Globus pallidus (tissue), 1 donor: ENCODE data around the gene TOPAZ1.
A peak's percentile ranks its signal among the peaks of the same experiment; 100 is the strongest.

Experiments used
- DNase-seq: peaks from one replicate; pipeline ENCODE4 v3.0.0-alpha.2; 2015; ENCODE audit warnings: low spot score

The TOPAZ1 gene

GRCh38 chr3:44241706-44242105 is at the start of gene TOPAZ1:
Gene TOPAZ1, plus strand, starts transcription at chr3:44241886. Its CDS starts 168 bp downstream, at chr3:44242054.
- DNase-seq = no peak

- peak; percentile 63 for DNase-seq
These were observed 43.1 kb upstream of the TOPAZ1 start for GRCh38 chr3:44198284-44199269.

- DNase-seq = no peak
These were observed 35.4 kb upstream of the TOPAZ1 start for GRCh38 chr3:44206261-44206660.

DNA sequence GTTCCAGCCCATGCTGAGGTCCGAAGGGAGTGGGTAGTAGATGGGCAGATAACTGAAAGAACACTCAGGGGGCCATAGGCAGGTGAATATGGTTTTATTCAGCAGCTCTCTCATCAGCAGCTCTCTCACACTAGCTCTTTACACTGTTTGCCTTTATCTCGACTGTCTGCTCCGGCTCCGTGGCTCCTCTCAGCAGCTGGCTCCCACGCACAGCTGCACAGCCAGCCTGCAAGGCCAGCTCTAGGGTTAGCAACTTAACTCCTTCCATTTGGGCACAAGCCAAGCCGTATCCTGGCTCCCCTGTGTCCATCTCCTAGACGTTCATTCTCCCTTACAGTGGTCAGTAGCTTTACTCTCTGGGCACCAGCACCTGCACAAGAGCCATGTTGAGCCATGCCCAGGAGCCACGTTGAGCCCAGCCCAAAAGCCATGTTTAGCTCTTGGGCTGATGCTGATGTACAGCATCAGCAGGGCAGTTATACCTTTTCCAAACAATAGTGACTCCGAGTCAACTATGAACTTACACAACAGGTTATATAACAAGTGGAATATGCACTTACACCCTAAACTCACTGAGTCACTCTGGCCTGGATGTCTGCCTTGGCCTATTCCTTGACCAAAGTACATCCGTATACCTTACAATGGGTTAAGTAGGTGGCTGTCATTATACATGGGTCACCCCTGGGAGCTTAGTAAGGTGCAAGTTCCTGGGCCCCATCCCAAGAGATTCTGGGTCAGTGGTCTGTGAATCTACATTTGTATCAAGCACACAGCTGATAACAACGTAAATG is 34.6 kb upstream of the TOPAZ1 start:
- no peak for DNase-seq

GRCh38 chr3:44208086-44208485 is 33.6 kb upstream of the TOPAZ1 start:
- DNase-seq = no peak

GRCh38 chr3:44208568-44208967 is 33.1 kb upstream of the TOPAZ1 start:
- no peak for DNase-seq

DNA sequence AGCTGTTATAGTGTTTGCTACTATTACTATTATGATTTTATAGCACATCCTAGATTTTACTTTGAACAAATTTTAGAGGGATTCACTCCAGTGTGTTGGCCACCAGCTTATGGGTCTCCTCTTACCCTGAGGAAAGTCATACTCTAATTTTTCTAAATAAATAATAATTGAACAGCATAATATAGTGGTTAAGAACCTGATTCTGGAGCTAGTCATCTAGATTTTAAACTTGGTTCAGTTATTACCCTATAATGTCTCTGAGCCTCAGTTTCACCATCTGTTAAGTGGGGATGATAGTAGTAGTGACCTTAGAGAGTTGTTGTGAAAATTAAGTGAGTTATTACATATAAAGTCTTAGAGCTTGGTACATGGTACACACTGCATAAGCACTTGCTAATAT is 30.7 kb upstream of the TOPAZ1 start:
- no peak for DNase-seq

DNA sequence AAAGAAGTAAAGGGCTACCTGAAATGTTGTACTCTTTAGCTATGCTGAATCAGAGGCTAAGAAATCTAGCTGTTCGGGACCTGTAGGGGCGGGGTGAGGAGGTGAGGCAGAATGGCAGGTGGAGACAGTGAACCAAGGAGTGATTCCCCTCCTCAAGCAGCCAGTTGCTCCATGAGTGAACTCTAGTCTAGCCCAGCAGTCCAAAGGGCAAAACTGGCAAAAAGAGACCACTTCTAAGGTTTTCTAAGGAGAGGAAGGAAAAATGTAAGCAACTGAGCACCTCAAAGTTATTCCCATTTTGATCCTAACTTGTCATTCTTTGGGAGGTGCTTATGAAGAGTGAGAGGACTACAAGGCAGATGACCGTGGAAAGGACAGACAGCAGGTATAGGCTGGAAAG is 19.3 kb upstream of the TOPAZ1 start:
- no peak for DNase-seq

GRCh38 chr3:44223299-44223698 is 18.4 kb upstream of the TOPAZ1 start:
- DNase-seq = no peak

- DNase-seq = no peak
These were observed 17.6 kb upstream of the TOPAZ1 start for GRCh38 chr3:44224131-44224530.

DNA sequence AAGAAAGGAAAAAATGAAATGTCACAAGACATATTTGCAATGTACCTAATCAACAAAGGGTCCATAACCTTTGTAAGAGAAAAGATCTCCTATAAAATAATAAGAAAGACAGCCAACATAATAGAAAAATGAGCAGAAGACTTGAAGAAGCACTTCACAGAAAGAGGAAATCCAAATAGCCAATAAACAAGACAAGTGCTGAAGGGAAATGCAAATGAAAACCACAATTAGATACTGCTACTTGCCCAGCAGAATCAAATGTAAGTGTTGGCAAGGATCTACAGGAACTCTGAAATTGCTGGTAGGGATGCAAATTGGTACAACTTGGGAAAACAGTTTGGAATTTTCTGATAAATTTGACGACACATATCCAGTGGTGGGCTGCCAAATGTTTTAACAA is 15.1 kb upstream of the TOPAZ1 start:
- no peak for DNase-seq

GRCh38 chr3:44227632-44228031 is 14.1 kb upstream of the TOPAZ1 start:
- DNase-seq = no peak

- DNase-seq = no peak
These were observed 12.8 kb upstream of the TOPAZ1 start for GRCh38 chr3:44228900-44229299.

DNA sequence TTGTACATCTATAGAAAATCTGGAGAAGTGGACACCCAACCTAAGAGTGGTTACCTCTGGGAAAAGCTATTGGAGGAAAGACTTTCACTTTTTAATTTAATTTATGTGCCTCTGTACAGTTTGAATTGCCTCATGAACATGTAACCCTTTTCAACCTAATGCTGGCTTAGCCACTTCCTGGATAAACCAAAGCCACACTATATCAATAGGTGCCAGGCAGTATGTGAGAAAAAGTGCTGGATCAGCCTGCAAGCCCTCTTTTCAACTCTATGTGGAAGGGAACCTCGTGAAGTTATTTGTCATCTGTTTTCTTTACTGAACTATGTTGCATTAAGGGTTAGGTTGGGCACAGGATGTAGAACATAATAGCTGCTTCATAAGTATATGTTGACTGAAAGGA is 9.3 kb upstream of the TOPAZ1 start:
- DNase-seq = no peak

- DNase-seq = no peak
These were observed 6.9 kb upstream of the TOPAZ1 start for GRCh38 chr3:44234648-44235268.

DNA sequence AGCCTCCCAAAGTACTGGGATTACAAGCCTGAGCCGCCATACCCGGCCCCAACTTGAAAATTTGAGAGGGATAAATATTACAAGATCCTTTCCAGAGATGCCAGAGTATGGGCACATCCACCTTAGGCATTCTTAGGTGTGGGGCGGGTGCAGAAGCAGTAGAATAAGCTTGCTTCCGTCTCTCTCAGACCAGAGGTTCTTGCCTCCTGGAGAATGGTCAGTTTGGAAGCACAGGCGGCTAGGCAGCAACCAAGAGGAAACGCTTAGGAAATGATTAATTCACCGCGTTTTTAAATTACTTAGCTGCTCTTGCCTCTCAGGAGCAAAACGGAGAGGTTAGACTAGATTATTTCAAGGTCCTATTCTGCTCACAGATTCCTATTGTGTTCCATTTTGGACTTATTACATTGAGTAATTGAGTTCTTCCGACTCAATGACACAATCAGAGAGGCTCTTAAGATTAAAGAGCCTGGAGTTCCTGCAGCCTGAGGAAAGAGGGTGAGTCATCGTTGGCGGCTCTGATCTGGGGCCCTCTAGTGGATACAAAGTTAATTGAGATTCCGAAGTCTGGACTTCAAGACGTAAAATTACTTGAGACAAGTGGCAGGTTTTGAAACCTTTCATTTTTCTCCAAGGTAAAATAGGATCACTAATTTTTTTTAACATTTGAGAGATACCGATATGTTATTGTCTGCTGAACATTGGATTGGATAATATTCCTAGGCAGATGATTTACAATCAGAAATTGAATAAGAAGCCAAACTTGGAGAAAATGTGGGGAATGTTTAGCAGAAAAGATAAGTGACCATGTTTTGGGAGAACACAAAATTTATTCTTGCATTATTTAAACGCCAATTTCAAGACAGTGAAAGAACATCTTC is 5.8 kb upstream of the TOPAZ1 start:
- peak; percentile 62 for DNase-seq

GRCh38 chr3:44236485-44236908 is 5.2 kb upstream of the TOPAZ1 start:
- no peak for DNase-seq

- no peak for DNase-seq
These were observed 4.5 kb upstream of the TOPAZ1 start for GRCh38 chr3:44237161-44237560.

GRCh38 chr3:44237665-44238064 is 4.0 kb upstream of the TOPAZ1 start:
- DNase-seq = no peak

DNA sequence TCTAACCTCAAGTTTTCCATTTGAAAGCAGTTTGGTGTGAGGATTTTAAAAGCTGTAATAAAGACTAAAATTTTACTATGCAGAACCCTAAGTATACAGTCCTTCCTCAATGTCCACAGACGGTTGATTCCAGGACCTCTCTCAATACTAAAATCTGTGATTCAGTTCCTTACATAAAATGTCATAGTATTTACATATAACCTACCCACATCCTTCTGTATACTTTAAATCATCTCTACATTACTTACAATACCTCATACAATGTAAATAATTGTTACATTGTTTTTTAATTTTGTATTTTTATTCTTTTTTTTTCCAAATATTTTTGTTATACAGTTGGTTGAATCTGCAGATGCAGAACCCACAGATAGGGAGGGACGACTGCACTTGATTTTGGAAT is 2.8 kb upstream of the TOPAZ1 start:
- no peak for DNase-seq

GRCh38 chr3:44240061-44240460 is 1.6 kb upstream of the TOPAZ1 start:
- DNase-seq = no peak

GRCh38 chr3:44242721-44243120 is 1.0 kb downstream of the TOPAZ1 start:
- DNase-seq = no peak
